ENCODE data around the gene CA9. TPM values are rescaled to one million over a fixed set of nuclear protein-coding genes. Genes with fewer than 3 reads are reported as not detected.

The CA9 gene
- total and polyA plus RNA-seq, 2 donors from 2014 or later, result 0.67 to 0.85 TPM

DNA sequence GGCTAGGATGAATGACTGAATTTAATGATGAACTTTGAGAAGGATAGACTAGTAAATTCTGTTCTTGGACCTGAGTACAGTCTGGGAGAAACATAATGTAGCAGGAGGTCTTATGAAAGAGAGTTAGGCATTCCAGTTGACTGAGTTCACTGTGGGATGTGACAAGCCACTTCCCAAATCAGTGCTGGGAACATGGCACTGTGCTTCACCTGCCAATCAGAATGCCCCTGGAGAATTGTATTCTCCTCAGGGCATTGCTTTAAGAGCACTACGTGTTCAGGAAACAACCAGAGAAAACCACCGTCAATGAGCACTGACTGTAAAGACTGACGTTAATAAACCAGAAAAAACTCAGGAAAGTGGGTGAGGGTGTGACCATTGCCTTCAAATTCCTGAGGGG is 14.4 kb upstream of the CA9 start:
- H3K36me3 ChIP-seq (ENCODE audit: control insufficient read depth in 2 of 3, insufficient read depth in 3 of 3, low read length in 3 of 3), result peaks cover 0 to 10% (median 3%) of the 10 kb centered on the region in 3 donors
- H3K9me3 ChIP-seq (ENCODE audit: control insufficient read depth in 2 of 3, insufficient read depth in 1 of 3, low read length in 3 of 3), result no peaks in the 10 kb centered on the region
- TF ChIP-seq, protein P1, sequence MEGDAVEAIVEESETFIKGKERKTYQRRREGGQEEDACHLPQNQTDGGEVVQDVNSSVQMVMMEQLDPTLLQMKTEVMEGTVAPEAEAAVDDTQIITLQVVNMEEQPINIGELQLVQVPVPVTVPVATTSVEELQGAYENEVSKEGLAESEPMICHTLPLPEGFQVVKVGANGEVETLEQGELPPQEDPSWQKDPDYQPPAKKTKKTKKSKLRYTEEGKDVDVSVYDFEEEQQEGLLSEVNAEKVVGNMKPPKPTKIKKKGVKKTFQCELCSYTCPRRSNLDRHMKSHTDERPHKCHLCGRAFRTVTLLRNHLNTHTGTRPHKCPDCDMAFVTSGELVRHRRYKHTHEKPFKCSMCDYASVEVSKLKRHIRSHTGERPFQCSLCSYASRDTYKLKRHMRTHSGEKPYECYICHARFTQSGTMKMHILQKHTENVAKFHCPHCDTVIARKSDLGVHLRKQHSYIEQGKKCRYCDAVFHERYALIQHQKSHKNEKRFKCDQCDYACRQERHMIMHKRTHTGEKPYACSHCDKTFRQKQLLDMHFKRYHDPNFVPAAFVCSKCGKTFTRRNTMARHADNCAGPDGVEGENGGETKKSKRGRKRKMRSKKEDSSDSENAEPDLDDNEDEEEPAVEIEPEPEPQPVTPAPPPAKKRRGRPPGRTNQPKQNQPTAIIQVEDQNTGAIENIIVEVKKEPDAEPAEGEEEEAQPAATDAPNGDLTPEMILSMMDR (IDR thresholded peaks at IDR 0.05; ENCODE audit: borderline replicate concordance, extremely low read depth, insufficient read depth), result no peak
- DNase-seq (peak in 1 of 5 donors; percentile 36), FAIRE-seq (no peak)
- peak overlapping the region in 1 of 3 donors; percentile 97 for H3K9ac ChIP-seq (ENCODE audit: low read length in 3 of 3)
- peak overlapping the region in 2 of 3 donors; percentile 73 to 91 for H3K4me3 ChIP-seq (ENCODE audit: low read length in 3 of 3)
- intact Hi-C loops (cut with DNase I), result no loop called here
- H3K4me1 ChIP-seq (ENCODE audit: control insufficient read depth in 2 of 3, insufficient read depth in 2 of 3, low read depth in 1 of 3, low read length in 3 of 3), result peaks cover 0 to 10% (median 9%) of the 10 kb centered on the region in 3 donors
- H3K27ac ChIP-seq (ENCODE audit: low read depth in 2 of 2, low read length in 2 of 2), result no peak overlapping the region
- no peaks in the 10 kb centered on the region for H3K27me3 ChIP-seq (ENCODE audit: control insufficient read depth, insufficient read depth, low read length)

DNA sequence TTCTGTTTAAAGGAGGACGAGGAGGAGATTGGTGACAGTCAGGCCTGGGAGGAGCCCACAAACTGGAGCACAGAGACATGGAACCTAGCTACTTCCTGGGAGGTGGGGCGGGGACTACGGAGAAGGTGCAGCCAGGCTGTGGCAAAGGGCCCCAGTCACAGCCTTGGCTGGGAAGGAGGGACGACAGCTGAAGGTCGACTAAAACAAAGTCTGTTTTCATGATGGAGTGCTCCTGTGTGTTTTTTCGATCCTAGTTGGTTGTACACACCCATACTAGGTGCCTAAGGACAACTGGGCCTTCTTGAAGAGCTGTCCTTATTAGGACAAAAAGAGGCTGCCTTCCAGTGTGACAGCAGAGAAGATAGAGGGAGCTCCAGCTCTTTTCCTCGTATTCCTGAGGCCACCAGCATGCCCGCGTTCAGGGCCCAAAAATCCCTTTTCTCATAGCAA is 12.7 kb upstream of the CA9 start:
- intact Hi-C loops (cut with DNase I), result no loop called here

DNA sequence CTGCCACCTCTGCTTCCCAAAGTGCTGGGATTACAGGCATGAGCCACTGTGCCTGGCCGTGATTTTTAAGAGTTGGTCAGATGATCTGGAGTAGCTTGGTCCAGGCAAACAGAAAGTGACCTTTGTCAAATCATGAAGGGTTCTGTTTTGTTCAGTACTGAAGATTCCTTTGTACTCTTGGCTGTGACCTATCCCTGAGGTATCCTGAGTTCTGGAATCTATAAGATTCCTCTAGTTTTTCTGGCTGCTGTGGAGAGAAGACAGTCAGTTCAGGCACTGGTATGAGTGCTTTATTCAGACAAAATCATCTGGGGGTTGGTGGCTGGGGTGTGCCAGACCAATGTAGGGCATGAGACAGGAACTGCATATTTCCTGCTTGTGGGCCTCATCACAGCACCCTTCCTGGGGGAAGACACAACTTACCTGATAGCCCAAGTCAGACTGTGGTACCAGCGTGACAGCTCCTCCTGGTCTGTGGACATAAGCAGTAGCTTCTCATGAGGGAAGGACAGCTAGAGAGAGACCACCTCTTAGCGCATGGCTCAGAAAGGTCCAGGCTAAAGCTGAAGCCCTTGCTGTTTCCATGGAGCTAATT is 11.9 kb upstream of the CA9 start:
- Histone ChIP-seq H3K36me3 (ENCODE audit: control insufficient read depth in 2 of 3, insufficient read depth in 3 of 3, low read length in 3 of 3) (peaks cover 0 to 10% (median 3%) of the 10 kb centered on the region in 3 donors), H3K4me3 (ENCODE audit: low read length in 3 of 3) (no peak overlapping the region), H3K4me1 (ENCODE audit: control insufficient read depth in 2 of 3, insufficient read depth in 2 of 3, low read depth in 1 of 3, low read length in 3 of 3) (peaks cover 0 to 22% (median 18%) of the 10 kb centered on the region in 3 donors), H3K27me3 (ENCODE audit: control insufficient read depth, insufficient read depth, low read length) (no peaks in the 10 kb centered on the region), H3K9ac (ENCODE audit: low read length in 3 of 3) (no peak overlapping the region), H3K27ac (ENCODE audit: low read depth in 2 of 2, low read length in 2 of 2) (no peak overlapping the region), H3K9me3 (ENCODE audit: control insufficient read depth in 2 of 3, insufficient read depth in 1 of 3, low read length in 3 of 3) (no peaks in the 10 kb centered on the region)
- FAIRE-seq, result no peak
- no peak for DNase-seq
- intact Hi-C loops (cut with DNase I), result no loop called here
- TF ChIP-seq, protein P1 (IDR thresholded peaks at IDR 0.05; ENCODE audit: borderline replicate concordance, extremely low read depth, insufficient read depth), result no peak

More for the DNA sequence above, 12.7 kb upstream of the CA9 start:
- Histone ChIP-seq H3K9me3 (ENCODE audit: control insufficient read depth in 2 of 3, insufficient read depth in 1 of 3, low read length in 3 of 3) (no peaks in the 10 kb centered on the region), H3K4me1 (ENCODE audit: control insufficient read depth in 2 of 3, insufficient read depth in 2 of 3, low read depth in 1 of 3, low read length in 3 of 3) (peaks cover 0 to 18% (median 15%) of the 10 kb centered on the region in 3 donors), H3K36me3 (ENCODE audit: control insufficient read depth in 2 of 3, insufficient read depth in 3 of 3, low read length in 3 of 3) (peaks cover 0 to 10% (median 3%) of the 10 kb centered on the region in 3 donors), H3K9ac (ENCODE audit: low read length in 3 of 3) (no peak overlapping the region), H3K27me3 (ENCODE audit: control insufficient read depth, insufficient read depth, low read length) (no peaks in the 10 kb centered on the region), H3K27ac (ENCODE audit: low read depth in 2 of 2, low read length in 2 of 2) (no peak overlapping the region), H3K4me3 (ENCODE audit: low read length in 3 of 3) (no peak overlapping the region)
- TF ChIP-seq, protein P1 (IDR thresholded peaks at IDR 0.05; ENCODE audit: borderline replicate concordance, extremely low read depth, insufficient read depth), result peak; percentile 33
- no peak for FAIRE-seq
- DNase-seq, result no peak

Data from kidney (tissue), 14 donors.